HT-29 (cell line): ENCODE measurements around the gene NAA35. TPM values are rescaled to one million over a fixed set of nuclear protein-coding genes. Genes with fewer than 3 reads are reported as not detected.
"Not testable (repeated sequence)": the region's sequence is repeated elsewhere in the genome, so short reads cannot be mapped to it uniquely, and the experiment has no call there.

Experiments
- DNase-seq: peaks from one replicate; pipeline ENCODE4 v3.0.0-alpha.2; 2015; ENCODE audit warnings: low spot score
- total RNA-seq: library from RNA; depleted of rRNA; stranded (reverse); fragments of >200 nt; shearing (Covaris generic); gene quantifications from 2 replicates; pipeline ENCODE4 v1.2.3, GENCODE V29; 2014

The NAA35 gene
- total RNA-seq, 1 experiment from 2014 or later: 18.7 TPM

GRCh38 chr9:85943757-85944430, 2.9 kb downstream of the NAA35 start:
- no peak for DNase-seq

DNA sequence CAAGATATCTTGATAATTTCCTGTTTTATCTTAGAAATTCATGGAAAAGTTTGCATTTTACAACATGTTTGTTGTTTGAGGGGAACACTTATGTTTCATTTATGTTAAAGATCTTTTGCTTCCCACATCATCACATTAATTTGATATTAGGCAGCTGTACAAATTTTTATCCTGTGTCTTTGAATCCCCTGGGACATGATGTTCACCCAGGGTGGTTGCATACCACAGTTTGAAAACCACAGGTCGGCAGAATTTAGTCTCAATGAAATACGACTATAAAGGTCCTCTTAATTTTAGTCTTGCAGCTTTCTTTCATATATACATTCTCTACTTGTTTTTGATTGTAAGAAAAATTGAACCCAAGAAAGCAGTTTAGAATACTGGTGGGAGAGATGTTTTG, 3.7 kb downstream of the NAA35 start:
- DNase-seq: no peak

GRCh38 chr9:85949586-85950335, 8.8 kb downstream of the NAA35 start:
- no peak for DNase-seq

- no peak for DNase-seq
Observed at GRCh38 chr9:85959955-85960354, 19.0 kb downstream of the NAA35 start.

DNA sequence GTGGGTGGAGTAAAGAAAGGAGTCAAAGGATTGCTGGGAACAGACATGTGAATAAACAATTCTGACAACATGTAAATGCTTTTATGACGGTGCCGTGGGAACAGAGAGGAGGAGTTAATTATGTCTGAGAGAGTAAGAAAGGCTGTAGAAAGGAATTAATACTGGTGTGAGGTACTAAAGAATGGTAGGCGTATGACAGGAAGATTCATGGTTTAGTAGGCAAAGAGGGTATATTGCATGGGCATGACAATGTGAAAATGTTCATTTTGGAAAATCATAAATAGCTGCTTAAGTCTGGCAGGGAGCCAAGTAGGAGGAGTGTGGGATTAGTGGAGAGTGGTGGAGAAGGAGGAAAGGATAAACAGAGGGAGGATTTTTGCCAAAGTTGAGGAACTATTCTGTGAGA, 19.7 kb downstream of the NAA35 start:
- peak; percentile 20 for DNase-seq

- DNase-seq: no peak
Observed at GRCh38 chr9:85964526-85964925, 23.6 kb downstream of the NAA35 start.

DNA sequence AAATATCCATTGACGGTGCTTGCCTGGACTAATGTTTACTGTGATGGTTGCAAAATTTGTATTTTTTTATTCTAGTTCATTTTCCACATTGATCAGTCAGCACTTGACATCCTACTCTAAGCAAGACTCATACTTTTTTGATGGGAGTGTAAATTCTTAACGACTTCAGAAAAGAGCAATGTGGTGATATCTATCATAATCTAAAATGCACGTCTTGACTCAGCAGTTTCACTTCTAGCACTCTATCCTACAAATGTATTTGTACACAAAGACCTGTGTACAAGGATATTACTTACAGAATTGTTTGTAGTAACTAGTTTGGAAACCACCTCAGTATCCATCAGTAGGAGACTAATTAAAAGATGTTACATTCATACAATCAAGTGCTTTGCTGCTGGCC, 24.0 kb downstream of the NAA35 start:
- no peak for DNase-seq

GRCh38 chr9:85969727-85970126, 28.8 kb downstream of the NAA35 start:
- no peak for DNase-seq

GRCh38 chr9:85971731-85972130, 30.8 kb downstream of the NAA35 start:
- no peak for DNase-seq

DNA sequence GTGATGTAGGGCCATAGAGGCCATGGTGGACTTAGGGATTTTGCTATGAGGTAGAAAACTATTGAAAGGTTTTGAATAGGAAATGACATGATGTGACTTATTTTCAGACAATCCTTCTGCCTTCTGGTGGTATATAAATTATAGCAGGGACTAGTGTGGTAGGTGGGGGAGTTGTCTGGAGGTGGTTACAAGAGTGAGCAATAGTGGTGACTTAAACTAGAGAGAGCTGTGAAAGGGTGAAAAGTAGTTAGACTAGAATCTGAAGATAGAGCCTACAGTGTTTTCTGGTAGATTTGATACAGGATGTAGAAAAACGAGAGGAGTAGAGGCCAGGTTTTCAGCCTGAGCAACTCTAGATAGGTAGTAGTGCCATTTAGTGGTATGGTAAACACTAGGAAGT, 32.3 kb downstream of the NAA35 start:
- DNase-seq: no peak

DNA sequence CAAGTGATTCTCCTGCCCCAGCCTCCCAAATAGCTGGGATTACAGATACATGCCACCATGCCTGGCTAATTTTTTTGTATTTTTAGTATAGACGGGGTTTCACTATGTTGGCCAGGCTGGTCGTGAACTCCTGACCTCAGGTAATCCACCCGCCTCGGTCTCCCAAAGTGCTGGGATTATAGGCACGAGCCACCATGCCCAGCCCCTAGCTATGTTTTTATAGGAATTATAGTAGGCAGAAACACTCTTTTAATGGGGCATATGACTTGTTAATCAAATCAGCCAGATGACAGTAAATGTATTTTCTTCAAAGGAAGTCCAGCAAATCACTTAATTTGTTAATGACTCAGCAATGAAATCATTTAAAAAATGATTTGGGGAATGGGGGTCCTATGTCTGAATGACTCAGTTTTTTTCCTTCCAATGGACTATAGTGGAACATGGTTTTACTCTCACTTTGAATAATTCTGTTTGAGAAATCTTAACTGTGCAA, 33.2 kb downstream of the NAA35 start:
- not testable (repeated sequence) for DNase-seq

DNA sequence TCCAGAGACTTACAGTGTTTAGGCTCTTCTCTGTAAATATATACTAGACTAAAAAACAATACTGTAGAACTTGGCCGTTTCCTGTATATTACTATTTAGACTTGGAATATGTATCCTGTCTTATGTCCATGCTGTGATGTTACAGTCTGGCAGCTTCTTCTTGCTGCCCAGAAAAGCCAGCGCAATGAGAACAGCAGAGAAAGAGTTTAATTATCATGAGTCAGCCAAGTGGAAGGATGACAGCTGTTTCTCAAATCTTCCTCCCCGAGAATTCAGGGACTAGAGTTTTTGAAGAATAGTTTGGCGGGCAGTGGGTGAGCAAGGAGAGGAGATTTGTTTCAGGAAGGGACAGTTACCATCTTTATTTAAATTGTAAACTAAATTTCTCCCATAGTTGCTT, 37.5 kb downstream of the NAA35 start:
- DNase-seq: no peak

GRCh38 chr9:85981369-85981768, 40.4 kb downstream of the NAA35 start:
- DNase-seq: no peak

- no peak for DNase-seq
Observed at GRCh38 chr9:85984457-85984856, 43.5 kb downstream of the NAA35 start.

GRCh38 chr9:85987236-85987635, 46.3 kb downstream of the NAA35 start:
- no peak for DNase-seq

- DNase-seq: no peak
Observed at GRCh38 chr9:85994191-85994590, 53.2 kb downstream of the NAA35 start.

DNA sequence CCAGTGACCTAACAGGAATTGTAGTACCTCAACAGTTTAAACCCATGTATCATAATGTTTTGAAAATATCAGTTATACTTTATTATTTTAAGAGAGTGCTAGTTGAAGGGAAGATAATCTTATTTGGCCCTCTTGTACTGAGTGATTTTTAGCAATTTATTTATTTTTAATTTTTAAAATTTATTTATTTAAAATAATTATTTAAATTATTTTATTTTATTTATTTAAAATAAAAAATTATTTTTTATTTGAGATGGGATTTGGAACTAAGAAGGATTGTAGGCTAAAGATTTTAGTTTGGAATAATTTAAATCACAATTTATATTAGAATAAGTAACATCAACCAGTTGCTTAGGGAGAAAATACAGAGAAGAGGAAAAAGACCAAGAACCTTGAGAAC, 54.2 kb downstream of the NAA35 start:
- DNase-seq: no peak

DNA sequence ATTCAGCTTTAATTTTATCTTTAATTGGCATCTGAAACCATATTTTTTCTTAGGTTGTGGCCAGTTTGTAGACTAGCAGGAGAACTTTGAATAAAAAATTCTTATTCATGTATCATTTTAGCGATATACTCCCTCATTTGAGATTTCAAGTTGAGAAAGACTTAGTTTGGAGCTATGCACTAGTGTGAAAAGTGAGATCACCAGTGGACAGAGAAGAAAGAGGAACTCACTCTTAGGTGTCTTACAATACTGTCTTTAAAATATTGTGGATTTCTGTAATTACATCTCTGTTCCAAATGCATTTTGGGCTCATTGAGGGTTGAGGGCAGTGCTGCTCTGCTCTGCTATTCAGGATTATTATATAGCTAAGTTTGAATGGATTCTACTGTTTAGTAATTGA, 54.7 kb downstream of the NAA35 start:
- no peak for DNase-seq

DNA sequence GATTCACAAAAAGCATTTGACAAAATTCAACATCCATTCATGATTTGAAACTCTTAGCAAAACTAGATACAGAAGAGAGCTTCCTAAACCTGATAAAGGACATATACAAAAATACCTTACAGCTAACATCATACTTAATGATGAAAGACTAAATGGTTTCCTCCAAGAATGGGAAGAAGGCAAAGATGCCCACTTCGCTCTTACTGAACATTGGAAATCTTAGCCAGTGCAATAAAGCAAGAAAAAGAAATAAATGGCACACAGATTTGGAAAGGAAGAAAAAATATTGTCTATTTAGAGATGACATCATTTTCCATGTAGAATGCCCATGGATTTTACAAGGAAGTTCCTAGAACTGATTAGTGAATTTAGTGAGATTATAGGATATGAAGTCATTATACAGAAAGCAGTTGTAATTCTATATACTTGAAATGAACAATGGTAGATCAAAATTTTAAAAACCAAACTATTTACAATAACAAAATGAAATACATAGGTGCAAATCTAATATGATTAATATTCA, 64.4 kb downstream of the NAA35 start:
- no peak for DNase-seq

- DNase-seq: no peak
Observed at GRCh38 chr9:86009133-86009532, 68.2 kb downstream of the NAA35 start.

- no peak for DNase-seq
Observed at GRCh38 chr9:86020731-86021130, 79.8 kb downstream of the NAA35 start.

DNA sequence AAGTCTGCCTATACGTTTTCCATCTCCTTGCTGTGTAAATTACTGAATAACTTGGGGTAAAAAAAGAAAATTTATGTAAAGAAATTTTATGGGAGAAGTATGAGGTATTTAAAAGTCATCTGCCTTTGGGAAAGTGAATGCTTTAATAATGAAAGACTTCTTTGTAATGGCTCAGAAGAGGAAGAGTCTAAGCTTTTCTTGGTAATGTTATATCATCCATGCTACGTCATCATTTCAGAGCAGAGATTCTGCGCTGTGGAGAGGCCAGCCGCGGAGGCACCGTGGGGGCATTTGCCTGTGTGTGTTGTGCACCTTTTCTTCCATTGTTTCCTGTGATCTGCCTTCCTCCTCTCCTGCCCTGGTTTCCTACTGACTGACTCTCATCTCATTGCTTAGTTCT, 80.2 kb downstream of the NAA35 start:
- no peak for DNase-seq

GRCh38 chr9:86022687-86023266, 81.8 kb downstream of the NAA35 start:
- DNase-seq: no peak
